ENCODE data around the gene MTX1. TPM values are rescaled to one million over a fixed set of nuclear protein-coding genes. Genes with fewer than 3 reads are reported as not detected.

Gene MTX1
- total RNA-seq, 1 donor from 2014 or later, result 38.8 TPM

- no peak for TF ChIP-seq CTCF (IDR thresholded peaks at IDR 0.05; ENCODE audit: unreplicated experiment)
- H3K4me3 Mint-ChIP-seq (ENCODE audit: unreplicated experiment), result peak overlapping the region; percentile 73
- peaks cover 26% of the 10 kb centered on the region for H3K36me3 Mint-ChIP-seq (ENCODE audit: low read depth, unreplicated experiment)
- no peak overlapping the region for H3K27ac Mint-ChIP-seq (ENCODE audit: unreplicated experiment)
- H3K9me3 Mint-ChIP-seq (ENCODE audit: unreplicated experiment), result no peaks in the 10 kb centered on the region
- H3K27me3 Mint-ChIP-seq (ENCODE audit: unreplicated experiment), result peaks cover 10% of the 10 kb centered on the region
- no peak for DNase-seq (ENCODE audit: low spot score)
- peaks cover 33% of the 10 kb centered on the region for H3K4me1 Mint-ChIP-seq (ENCODE audit: unreplicated experiment)
Observed at GRCh38 chr1:155168456-155169210, 39.9 kb upstream of the MTX1 start.

- H3K27ac Mint-ChIP-seq (ENCODE audit: unreplicated experiment), result no peak overlapping the region
- DNase-seq (ENCODE audit: low spot score), result no peak
Observed at GRCh38 chr1:155169541-155169940, 39.0 kb upstream of the MTX1 start.

GRCh38 chr1:155170101-155170785 lies 38.3 kb upstream of the MTX1 start:
- DNase-seq (ENCODE audit: low spot score), result no peak
- Mint-ChIP-seq H3K4me3 (ENCODE audit: unreplicated experiment) (peak overlapping the region; percentile 35), H3K27ac (ENCODE audit: unreplicated experiment) (no peak overlapping the region), H3K27me3 (ENCODE audit: unreplicated experiment) (peaks cover 12% of the 10 kb centered on the region), H3K9me3 (ENCODE audit: unreplicated experiment) (no peaks in the 10 kb centered on the region), H3K36me3 (ENCODE audit: low read depth, unreplicated experiment) (peaks cover 26% of the 10 kb centered on the region), H3K4me1 (ENCODE audit: unreplicated experiment) (peaks cover 41% of the 10 kb centered on the region)
- TF ChIP-seq CTCF (IDR thresholded peaks at IDR 0.05; ENCODE audit: unreplicated experiment), result no peak

More at GRCh38 chr1:155169541-155169940, 39.0 kb upstream of the MTX1 start:
- Mint-ChIP-seq H3K9me3 (ENCODE audit: unreplicated experiment) (no peaks in the 10 kb centered on the region), H3K36me3 (ENCODE audit: low read depth, unreplicated experiment) (peaks cover 26% of the 10 kb centered on the region), H3K4me3 (ENCODE audit: unreplicated experiment) (peak overlapping the region; percentile 73), H3K4me1 (ENCODE audit: unreplicated experiment) (peaks cover 37% of the 10 kb centered on the region), H3K27me3 (ENCODE audit: unreplicated experiment) (peaks cover 12% of the 10 kb centered on the region)
- no peak for TF ChIP-seq CTCF (IDR thresholded peaks at IDR 0.05; ENCODE audit: unreplicated experiment)

- DNase-seq (ENCODE audit: low spot score), result no peak
- peaks cover 38% of the 10 kb centered on the region for H3K4me1 Mint-ChIP-seq (ENCODE audit: unreplicated experiment)
- H3K27me3 Mint-ChIP-seq (ENCODE audit: unreplicated experiment), result peaks cover 12% of the 10 kb centered on the region
- H3K27ac Mint-ChIP-seq (ENCODE audit: unreplicated experiment), result no peak overlapping the region
- H3K36me3 Mint-ChIP-seq (ENCODE audit: low read depth, unreplicated experiment), result peaks cover 26% of the 10 kb centered on the region
- TF ChIP-seq CTCF (IDR thresholded peaks at IDR 0.05; ENCODE audit: unreplicated experiment), result no peak
- H3K9me3 Mint-ChIP-seq (ENCODE audit: unreplicated experiment), result no peaks in the 10 kb centered on the region
- no peak overlapping the region for H3K4me3 Mint-ChIP-seq (ENCODE audit: unreplicated experiment)
Observed at GRCh38 chr1:155170806-155171205, 37.7 kb upstream of the MTX1 start.
